Panc1 (cell line): ENCODE data around the gene HS6ST3. TPM values are rescaled to one million over a fixed set of nuclear protein-coding genes. Genes with fewer than 3 reads are reported as not detected.

Experiments used
- ATAC-seq: fragments of 200-7000 bp; cut with Tn5 transposase; 2 replicates; pipeline ENCODE4 v1.9.1; 2020; ENCODE audit warnings: mild to moderate bottlenecking, moderate library complexity
- BruUV-seq: library from RNA; stranded (reverse); fragments of 400-500 nt; replicated peaks from 2 replicates; lab custom pipeline; 2021; lab: Mats Ljungman, UMichigan
- CTCF ChIA-PET: fragments of 300-600 bp; sonication (Branson Sonifier 250); formaldehyde crosslinking; loops from one replicate; lab custom pipeline; 2022; ENCODE audit warnings: antibody characterized with exemption; lab: Charles Lee
- POLR2A ChIA-PET: fragments of 300-600 bp; sonication (Branson Sonifier 250); formaldehyde crosslinking; loops from one replicate; lab custom pipeline; 2022; ENCODE audit warnings: antibody characterized with exemption; lab: Charles Lee
- DNase-seq: peaks from one replicate; pipeline ENCODE4 v3.0.0-alpha.2; 2010; ENCODE audit warnings: low read depth, low spot score
- H3K27ac ChIP-seq: 2 replicates; pipeline ENCODE4 v1.5.1; 2011; ENCODE audit warnings: mild to moderate bottlenecking, low read length, inconsistent platforms
- H3K27me3 ChIP-seq: fragments of 200-500 bp; sonication (Bioruptor generic); 2 replicates; pipeline ENCODE4 v1.6.0; 2014; ENCODE audit warnings: low read length, inconsistent platforms; ENCODE audit not compliant: control insufficient read depth, insufficient read depth
- H3K36me3 ChIP-seq: fragments of 200-500 bp; sonication (Bioruptor generic); 2 replicates; pipeline ENCODE4 v1.5.1; 2014; ENCODE audit warnings: inconsistent platforms, mild to moderate bottlenecking, low read length, moderate library complexity; ENCODE audit not compliant: control insufficient read depth, insufficient read depth
- H3K4me1 ChIP-seq: 2 replicates; pipeline ENCODE4 v1.5.1; 2011; ENCODE audit warnings: inconsistent platforms, mild to moderate bottlenecking, low read length, moderate library complexity; ENCODE audit not compliant: control insufficient read depth, insufficient read depth
- H3K4me3 ChIP-seq, 2 experiments: 2 replicates each; pipeline ENCODE4 v1.5.1; 2011 to 2012; ENCODE audit warnings: low read depth in 2 of 2, low read length in 2 of 2, mild to moderate bottlenecking in 2 of 2, inconsistent platforms in 1 of 2, moderate library complexity in 1 of 2
- H3K9me3 ChIP-seq: fragments of 200-500 bp; sonication (Bioruptor generic); 2 replicates; pipeline ENCODE4 v1.5.1; 2014; ENCODE audit warnings: low read depth, mild to moderate bottlenecking, inconsistent platforms, low read length, moderate library complexity; ENCODE audit not compliant: control insufficient read depth, insufficient read depth
- CTCF ChIP-seq: fragments of 450-650 bp; IDR thresholded peaks from 2 replicates; pipeline ENCODE4 v1.5.1; 2017; ENCODE audit warnings: mild to moderate bottlenecking
- POLR2AphosphoS5 ChIP-seq: IDR thresholded peaks from 2 replicates; pipeline ENCODE4 v1.6.1; 2012; ENCODE audit warnings: mild to moderate bottlenecking, low read depth, low read length, moderate library complexity
- REST ChIP-seq, 2 experiments: IDR thresholded peaks; 2 replicates each; pipeline ENCODE4 v1.6.1; 2011 to 2012; ENCODE audit warnings: low read depth in 2 of 2, control low read depth in 1 of 2, low read length in 1 of 2, mild to moderate bottlenecking in 1 of 2, moderate library complexity in 1 of 2; ENCODE audit not compliant: insufficient read depth in 1 of 2
- SIN3A ChIP-seq: IDR thresholded peaks from 2 replicates; pipeline ENCODE4 v1.6.1; 2012; ENCODE audit warnings: low read depth, mild to moderate bottlenecking, low read length, moderate library complexity, borderline replicate concordance; ENCODE audit not compliant: insufficient read depth
- TCF7L2 ChIP-seq: IDR thresholded peaks from 2 replicates; pipeline ENCODE4 v1.6.1; 2011; ENCODE audit warnings: mild to moderate bottlenecking, low read depth, low read length, inconsistent platforms
- in situ Hi-C: cut with HindIII; loops from 2 replicates; pipeline ENCODE4 v1.10.0; 2016; ENCODE audit warnings: low sequenced_read_pairs, low pct_unique_long_range_greater_than_20kb
- intact Hi-C: fragments of 100-400 bp; cut with micrococcal nuclease; formaldehyde crosslinking; loops from one replicate; pipeline ENCODE4 v1.10.0; 2022; ENCODE audit not compliant: unreplicated experiment
- total RNA-seq: library from RNA; stranded (reverse); gene quantifications from one replicate; pipeline ENCODE4 v1.2.1, GENCODE V29; 2021; ENCODE audit not compliant: unreplicated experiment

The HS6ST3 gene
- total RNA-seq, 1 experiment from 2014 or later, result 0.13 TPM

GRCh38 chr13:96090240-96091101 is 564 bp downstream of the HS6ST3 start:
- in situ Hi-C loops (no loop called here), intact Hi-C loops (no loop called here)
- no peak for DNase-seq
- no peaks in the 10 kb centered on the region for H3K9me3 ChIP-seq
- TF ChIP-seq REST (IDR thresholded peaks at IDR 0.05; ENCODE audit: insufficient read depth in 1 of 2, low read depth in 2 of 2, low read length in 1 of 2) (no peak), TCF7L2 (no peak), CTCF (no peak), POLR2AphosphoS5 (no peak), SIN3A (no peak)
- BruUV-seq, result no TSS peak
- peak; percentile 76 for ATAC-seq
- ChIA-PET POLR2A (no interaction called here), CTCF (interaction anchor here (0.5 kb wide), 1 partner anchor 1053 kb away, joined by 3 read pairs; no protein-coding TSS in a partner anchor)
- peak overlapping the region; percentile 42 to 51 for H3K4me3 ChIP-seq
- no peaks in the 10 kb centered on the region; the same call in 1 of the 2 replicates for H3K4me1 ChIP-seq
- H3K36me3 ChIP-seq, result no peaks in the 10 kb centered on the region
- no peak overlapping the region for H3K27ac ChIP-seq
- H3K27me3 ChIP-seq, result peaks cover 38% of the 10 kb centered on the region

DNA sequence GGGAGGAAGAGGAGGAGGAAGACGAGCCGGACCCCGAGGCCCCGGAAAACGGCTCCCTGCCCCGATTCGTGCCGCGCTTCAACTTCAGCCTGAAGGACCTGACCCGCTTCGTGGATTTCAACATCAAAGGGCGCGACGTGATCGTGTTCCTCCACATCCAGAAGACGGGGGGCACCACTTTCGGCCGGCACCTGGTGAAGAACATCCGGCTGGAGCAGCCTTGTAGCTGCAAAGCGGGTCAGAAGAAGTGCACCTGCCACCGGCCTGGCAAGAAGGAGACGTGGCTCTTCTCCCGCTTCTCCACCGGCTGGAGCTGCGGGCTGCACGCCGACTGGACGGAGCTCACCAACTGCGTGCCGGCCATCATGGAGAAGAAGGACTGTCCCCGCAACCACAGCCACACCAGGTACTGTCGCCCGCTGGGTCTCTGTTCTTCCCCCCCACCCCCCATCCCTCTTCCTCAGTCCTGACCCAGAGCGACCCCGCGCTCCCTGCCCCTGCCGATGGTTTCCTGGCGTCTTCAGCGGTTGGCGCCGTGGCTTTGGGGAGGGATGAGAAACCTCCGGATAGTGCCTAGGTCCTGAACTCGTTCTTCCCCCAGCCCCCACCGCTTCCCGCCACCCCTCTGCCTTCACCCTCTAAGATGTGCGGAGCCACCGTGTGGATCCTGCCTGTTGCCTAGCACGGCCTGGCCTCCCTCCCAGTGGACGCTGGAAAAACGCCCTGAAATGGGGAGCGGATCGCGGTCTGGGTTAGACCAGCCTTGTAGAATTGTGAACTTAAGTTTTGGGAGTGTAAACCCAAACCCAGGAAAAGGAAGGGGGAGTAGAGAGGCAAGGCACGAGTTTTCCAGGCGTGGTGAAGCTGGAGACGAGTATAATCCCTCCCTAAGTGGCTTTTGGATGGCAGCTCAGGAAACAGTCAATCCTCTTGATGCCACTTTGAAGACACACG is 1.5 kb downstream of the HS6ST3 start:
- no peak for TF ChIP-seq POLR2AphosphoS5
- no peak for TF ChIP-seq SIN3A
- TF ChIP-seq REST (IDR thresholded peaks at IDR 0.05; ENCODE audit: insufficient read depth in 1 of 2, low read depth in 2 of 2, low read length in 1 of 2), result no peak
- peak; percentile 49; the same call in 1 of the 2 replicates for TF ChIP-seq TCF7L2
- Histone ChIP-seq H3K4me3 (peak overlapping the region; percentile 26 to 42; a peak in 3 of 4 replicates), H3K27me3 (peaks cover 38% of the 10 kb centered on the region), H3K9me3 (no peaks in the 10 kb centered on the region), H3K4me1 (no peaks in the 10 kb centered on the region; the same call in 1 of the 2 replicates), H3K36me3 (no peaks in the 10 kb centered on the region), H3K27ac (no peak overlapping the region)
- intact Hi-C loops, result no loop called here
- no TSS peak for BruUV-seq
- ChIA-PET CTCF (no interaction called here), POLR2A (no interaction called here)
- in situ Hi-C loops, result no loop called here
- no peak for DNase-seq
- peak; percentile 62 for ATAC-seq
